KG1 (cell line): ENCODE measurements around the gene SLC24A1.

ENCODE experiments used
- DNase-seq: peaks from one replicate; lab custom pipeline; 2025; lab: John Stamatoyannopoulos, UW

Gene SLC24A1

GRCh38 chr15:65618560-65619109 is 3.1 kb upstream of the SLC24A1 start:
- DNase-seq, result no peak

- DNase-seq, result no peak
Observed at GRCh38 chr15:65619626-65620290, 2.0 kb upstream of the SLC24A1 start.

- DNase-seq, result no peak
Observed at GRCh38 chr15:65620833-65621232, 905 bp upstream of the SLC24A1 start.

GRCh38 chr15:65623103-65623502 is 1.4 kb downstream of the SLC24A1 start:
- DNase-seq, result no peak

- no peak for DNase-seq
Observed at GRCh38 chr15:65626856-65627255, 5.1 kb downstream of the SLC24A1 start.

- DNase-seq, result no peak
Observed at GRCh38 chr15:65629548-65629947, 7.8 kb downstream of the SLC24A1 start.

- no peak for DNase-seq
Observed at GRCh38 chr15:65630760-65631159, 9.0 kb downstream of the SLC24A1 start.

DNA sequence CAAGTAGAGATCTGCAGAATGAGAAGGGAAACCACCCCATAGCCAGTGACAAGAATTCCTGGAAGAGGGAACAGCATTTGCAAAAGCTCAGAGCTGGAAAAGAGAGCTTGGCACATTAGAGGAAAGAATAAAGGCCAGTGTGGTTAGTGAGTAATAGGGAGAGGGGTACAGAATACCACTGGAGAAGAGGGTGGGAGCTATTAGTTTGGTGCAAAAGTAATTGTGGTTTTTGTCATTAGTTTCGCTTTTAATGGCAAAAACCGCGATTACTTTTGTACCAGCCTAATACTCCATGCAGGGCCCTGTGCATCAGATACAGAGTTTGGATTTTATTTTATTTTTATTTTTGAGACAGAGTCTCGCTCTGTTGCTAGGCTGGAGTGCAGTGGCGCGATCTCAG is 9.8 kb downstream of the SLC24A1 start:
- DNase-seq, result no peak

GRCh38 chr15:65632780-65633375 is 11.1 kb downstream of the SLC24A1 start:
- no peak for DNase-seq

DNA sequence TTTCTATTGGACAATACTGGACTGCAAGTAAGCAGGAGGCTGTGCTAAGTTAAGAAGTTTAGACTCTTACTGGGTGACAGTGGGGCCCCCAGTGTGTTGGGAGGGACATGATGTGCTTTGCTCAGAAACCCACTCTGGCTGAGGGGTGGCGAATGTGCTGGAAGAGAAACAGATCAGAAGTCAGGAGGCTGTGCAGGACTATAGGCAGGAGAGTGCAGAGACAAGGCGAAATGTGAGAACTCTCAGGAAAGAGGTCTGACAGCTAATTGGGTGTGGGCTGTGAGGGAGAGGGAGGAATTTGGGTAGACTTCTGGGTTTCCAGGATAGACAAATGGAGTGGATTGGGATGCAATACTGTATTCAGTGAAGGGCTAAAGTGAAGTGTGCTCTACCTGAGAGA is 12.0 kb downstream of the SLC24A1 start:
- no peak for DNase-seq

GRCh38 chr15:65634356-65634755 is 12.6 kb downstream of the SLC24A1 start:
- no peak for DNase-seq

DNA sequence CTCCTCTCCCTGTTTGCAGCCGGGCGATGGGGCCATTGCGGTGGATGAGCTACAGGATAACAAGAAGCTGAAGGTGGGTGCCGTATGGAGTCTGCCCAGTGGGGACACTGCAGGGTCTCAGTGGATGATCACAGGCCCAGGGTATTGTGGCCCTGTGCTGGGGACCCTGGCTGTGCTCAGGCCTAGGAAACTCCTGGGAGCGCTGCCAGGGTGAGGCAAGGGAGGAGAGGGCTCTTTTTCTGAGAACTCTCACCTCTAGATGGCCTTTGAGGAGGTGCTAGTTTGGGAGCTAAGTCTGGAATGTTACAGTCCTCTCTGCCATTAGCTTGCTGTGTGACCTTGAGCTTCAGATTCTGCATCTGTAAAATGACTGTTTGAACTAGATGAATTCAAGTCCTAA is 16.4 kb downstream of the SLC24A1 start:
- DNase-seq, result no peak

DNA sequence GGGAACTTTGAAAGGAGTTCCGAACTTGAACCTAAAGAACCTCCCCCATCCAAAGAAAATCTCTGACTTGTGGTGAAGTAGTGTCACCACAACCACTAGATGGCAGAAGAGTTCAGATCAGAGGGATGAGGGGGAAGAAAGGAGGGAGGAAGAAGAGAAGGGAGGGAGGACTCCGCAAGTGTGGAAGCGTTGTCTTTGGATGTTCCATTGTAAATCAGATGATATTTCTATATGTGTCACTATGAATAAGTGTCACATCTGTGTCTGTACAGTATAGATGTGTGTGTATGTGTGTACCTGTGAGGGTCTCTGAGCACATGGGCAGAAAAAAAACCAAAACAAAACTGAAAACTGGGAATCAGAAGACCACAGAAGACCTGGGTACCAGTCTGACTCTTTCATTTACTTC is 16.9 kb downstream of the SLC24A1 start:
- peak; percentile 59 for DNase-seq

- no peak for DNase-seq
Observed at GRCh38 chr15:65639509-65639908, 17.8 kb downstream of the SLC24A1 start.

- no peak for DNase-seq
Observed at GRCh38 chr15:65641768-65642475, 20.2 kb downstream of the SLC24A1 start.

- DNase-seq, result no peak
Observed at GRCh38 chr15:65642594-65642993, 20.9 kb downstream of the SLC24A1 start.

DNA sequence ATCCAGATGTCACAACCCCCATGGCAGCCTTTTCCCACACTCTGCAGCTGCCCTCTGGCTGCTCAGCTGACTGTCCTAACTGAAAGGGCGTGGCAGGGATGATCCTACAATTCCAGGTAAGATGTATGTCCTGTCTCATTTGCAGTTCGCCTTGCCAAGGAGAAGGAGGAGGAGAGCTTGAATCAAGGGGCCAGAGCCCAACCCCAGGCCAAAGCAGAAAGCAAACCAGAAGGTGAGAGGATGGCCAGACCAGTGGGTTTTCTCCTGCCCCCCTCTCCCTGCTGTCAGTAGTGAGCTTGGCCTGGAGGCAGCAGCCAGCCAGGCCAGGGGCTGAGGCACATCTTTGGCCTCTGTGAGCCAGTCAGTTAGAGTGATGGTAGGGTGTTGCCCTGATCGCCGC is 22.5 kb downstream of the SLC24A1 start:
- DNase-seq, result no peak

DNA sequence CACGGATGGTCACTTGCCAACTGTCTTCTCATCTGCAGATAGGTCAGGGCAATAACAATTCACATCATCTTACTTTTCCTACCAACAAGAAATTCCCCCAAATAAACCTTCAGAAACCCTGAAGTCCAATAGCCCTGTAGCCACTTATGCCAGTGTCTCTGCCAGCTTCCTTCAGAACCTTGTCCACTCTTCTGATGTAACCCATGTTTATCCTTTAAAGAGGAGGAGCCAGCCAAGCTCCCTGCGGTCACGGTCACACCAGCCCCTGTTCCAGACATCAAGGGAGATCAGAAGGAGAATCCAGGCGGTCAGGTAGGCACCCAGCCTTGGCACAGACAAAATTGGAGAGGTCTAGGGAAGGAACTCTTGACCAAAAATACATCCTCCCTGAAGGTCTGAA is 23.7 kb downstream of the SLC24A1 start:
- DNase-seq, result no peak

GRCh38 chr15:65646486-65646885 is 24.7 kb downstream of the SLC24A1 start:
- DNase-seq, result no peak

DNA sequence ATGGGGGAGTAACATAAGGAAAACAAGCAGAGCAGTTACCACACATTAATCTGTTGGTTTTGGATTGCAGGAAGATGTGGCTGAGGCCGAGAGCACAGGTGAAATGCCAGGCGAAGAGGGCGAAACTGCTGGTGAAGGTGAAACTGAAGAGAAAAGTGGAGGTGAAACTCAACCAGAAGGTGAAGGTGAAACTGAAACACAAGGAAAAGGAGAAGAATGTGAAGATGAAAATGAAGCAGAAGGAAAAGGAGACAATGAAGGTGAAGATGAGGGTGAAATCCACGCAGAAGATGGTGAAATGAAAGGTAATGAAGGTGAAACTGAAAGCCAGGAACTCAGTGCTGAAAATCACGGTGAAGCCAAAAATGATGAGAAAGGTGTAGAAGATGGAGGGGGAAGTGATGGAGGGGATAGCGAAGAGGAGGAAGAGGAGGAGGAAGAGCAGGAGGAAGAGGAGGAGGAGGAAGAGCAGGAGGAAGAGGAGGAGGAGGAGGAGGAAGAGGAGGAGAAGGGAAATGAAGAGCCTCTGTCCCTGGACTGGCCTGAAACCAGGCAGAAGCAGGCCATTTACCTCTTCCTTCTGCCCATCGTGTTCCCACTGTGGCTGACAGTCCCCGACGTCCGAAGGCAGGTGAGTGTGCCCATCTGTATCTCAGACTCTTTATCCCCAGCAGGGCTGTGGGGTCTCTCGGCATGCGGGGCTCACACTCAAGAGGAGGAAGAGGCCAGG is 28.7 kb downstream of the SLC24A1 start:
- no peak for DNase-seq

DNA sequence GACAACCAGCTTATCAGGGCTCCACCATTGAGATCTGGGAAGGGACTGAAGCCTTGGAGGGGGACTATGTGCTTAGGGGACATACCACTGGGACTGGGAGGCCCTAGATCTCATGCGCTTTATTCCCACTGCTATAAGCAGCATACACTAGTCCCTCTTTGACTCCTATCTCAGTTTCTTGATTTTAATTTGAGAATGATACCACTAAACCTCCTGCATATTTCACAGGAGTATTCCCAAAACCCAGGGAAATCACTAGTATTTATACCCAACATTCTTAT is 29.2 kb downstream of the SLC24A1 start:
- no peak for DNase-seq

DNA sequence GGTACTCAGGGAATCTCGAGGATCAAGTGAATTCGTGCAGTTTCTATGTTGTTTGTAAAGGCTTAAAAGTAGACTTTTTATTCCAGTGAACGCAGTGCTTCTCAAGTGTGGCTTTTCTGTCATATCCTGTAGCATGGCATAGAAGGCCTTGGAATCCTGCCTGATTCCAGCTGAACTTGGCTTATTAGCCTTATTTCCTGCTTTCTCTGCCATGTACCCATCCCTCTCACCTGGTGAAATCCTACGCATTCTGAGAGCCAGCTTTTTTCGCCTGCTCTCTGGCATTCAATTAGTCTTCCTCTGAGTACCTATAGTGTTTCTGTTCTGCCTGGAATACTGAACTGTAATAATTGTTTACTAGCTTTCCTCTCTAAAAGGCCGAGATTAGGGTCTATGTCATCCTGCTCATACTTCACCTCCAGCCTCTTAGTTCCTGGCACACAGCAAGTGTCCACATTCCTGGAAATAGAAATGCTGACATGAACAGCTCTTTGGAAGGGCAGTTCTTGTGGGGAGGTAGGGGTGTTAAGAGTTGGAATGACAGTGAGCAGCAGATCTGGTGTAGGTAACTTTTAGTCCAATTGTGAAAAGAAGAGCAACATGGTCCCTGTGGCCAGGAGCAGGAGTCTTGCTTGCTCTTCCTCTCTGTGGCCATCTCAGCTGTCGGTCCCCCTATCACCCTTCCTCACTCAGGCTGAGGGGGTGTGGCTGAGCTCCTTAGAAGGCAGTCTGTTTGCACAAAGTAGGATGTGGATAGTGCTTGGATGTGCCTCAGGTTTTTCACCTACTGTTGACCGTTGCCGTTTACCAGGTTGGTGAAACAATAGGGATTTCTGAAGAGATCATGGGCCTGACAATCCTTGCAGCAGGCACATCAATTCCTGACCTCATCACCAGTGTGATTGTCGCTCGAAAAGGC is 30.4 kb downstream of the SLC24A1 start:
- DNase-seq, result no peak
